GM18499 (cell line): ENCODE data around the gene CYP2E1.
"Not testable (repeated sequence)": the region's sequence is repeated elsewhere in the genome, so short reads cannot be mapped to it uniquely, and the experiment has no call there.

Experiments
- ATAC-seq: cut with Tn5 transposase; IDR thresholded peaks from one replicate; pipeline ENCODE4 v1.9.1; 2021; ENCODE audit warnings: moderate number of reproducible peaks; ENCODE audit not compliant: insufficient read depth, unreplicated experiment

Gene CYP2E1

GRCh38 chr10:133527771-133528271 is 658 bp downstream of the CYP2E1 start:
- ATAC-seq: no peak

DNA sequence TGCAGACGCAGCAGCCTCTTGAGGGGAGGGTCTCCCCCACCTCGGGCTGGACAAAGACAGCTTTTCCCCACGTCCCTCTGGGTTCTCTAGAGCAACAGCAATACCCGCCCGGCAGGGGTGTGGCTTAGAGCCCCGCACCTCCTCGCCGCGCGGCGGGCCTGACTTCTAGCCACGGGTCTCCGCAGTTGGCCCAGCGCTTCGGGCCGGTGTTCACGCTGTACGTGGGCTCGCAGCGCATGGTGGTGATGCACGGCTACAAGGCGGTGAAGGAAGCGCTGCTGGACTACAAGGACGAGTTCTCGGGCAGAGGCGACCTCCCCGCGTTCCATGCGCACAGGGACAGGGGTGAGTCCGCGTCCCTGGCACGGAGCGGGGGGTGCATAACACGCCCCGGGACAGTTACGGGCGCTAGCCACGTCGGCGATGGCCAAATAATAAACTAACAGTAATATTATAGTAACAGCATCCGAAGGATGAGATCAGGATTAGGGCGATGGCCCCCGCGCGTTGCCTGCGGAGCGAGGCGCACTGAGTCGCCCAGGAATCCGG is 1.2 kb downstream of the CYP2E1 start:
- ATAC-seq: no peak

DNA sequence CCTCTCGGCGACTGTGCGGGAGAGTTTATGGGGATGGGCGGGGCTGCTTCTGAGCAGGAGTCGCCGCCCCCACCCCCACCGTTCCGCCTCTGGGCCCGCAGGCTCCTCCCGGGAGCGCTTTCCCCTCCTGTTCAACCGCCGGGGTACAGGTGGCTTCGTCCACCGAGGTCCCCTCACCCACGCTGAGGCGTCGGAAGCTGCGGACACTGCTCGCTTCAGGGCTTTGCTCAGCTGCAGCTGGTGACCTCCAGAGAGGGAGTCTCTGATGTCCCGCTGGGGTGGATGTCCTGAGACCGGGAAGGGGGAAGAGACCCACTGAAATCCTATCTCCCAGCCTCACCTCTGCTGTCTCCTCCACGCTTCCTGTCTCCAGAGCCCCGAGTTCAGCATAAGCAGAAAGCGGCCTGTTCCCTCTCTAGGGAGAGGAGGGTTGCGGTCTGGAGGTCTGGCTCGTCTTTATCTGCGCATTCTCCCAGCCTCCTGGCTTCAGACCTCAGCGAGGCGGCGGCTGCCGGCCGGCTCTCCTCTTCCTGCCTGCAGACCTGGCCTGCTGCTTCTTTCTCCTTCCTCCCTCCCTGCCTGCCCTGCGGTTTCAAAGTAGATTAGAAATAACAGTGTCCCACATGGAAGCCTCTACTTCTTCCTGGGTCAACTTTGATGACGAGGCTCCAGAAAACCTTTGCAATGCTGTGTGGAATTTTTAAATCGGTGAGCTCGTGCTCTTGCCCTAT is 1.8 kb downstream of the CYP2E1 start:
- ATAC-seq: no peak

DNA sequence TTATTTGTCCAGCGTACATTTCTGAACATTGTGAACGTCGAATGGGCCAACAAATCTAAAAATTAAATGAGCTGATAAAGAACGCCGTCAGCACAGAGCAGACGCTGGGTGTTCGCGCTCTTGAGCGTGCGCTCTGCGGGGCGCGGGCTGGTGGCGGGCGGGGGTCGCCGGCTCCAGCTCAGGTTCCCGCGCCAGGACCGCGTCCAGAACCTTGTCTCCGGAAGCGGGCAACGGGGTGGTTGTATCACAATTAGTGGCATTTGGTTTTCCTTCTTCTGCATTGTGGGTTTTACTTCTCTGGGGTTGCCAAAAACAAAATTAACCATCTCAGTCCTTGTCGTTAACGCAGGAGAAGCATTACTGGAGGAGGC is 2.4 kb downstream of the CYP2E1 start:
- no peak for ATAC-seq

DNA sequence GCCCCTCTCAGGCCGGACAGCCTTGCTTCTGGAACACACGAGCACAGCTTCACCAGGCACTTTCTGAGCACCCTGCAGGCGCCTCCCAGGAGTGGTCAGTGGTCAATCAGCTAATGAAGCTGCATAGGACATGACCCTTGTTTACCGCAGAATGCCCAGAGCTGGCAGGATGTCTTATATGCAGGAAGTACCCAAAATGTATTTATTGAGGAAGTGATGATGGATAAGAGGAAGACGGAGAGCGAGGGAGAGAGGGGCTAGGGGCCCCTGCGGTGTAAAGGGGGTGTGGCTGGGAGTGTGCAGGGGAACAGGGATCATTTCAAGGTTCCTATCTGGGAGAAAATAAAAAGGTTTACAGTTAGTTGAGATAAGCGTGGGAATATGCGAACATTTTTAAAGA is 3.3 kb downstream of the CYP2E1 start:
- ATAC-seq: no peak

GRCh38 chr10:133532871-133533270 is 5.7 kb downstream of the CYP2E1 start:
- ATAC-seq: no peak

- no peak for ATAC-seq
Observed at GRCh38 chr10:133534417-133534816, 7.3 kb downstream of the CYP2E1 start.

DNA sequence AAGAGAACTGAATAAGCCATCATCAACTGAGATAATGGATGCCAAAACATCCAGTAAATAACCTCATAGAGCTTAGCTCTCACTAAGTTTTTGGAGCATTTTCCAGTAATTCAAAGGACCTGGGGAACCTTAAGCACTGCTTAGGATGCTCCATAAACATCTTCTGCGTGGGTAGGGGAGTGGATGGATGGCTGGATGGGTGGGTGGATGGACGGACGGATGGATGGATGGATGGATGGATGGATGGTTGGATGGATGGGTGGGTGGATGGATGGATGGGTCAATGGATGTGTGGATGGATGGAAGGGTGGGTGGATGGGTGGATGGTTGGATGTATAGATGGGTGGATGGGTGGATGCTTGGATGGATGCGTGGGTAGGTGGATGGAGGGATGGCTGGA is 9.0 kb downstream of the CYP2E1 start:
- no peak for ATAC-seq

DNA sequence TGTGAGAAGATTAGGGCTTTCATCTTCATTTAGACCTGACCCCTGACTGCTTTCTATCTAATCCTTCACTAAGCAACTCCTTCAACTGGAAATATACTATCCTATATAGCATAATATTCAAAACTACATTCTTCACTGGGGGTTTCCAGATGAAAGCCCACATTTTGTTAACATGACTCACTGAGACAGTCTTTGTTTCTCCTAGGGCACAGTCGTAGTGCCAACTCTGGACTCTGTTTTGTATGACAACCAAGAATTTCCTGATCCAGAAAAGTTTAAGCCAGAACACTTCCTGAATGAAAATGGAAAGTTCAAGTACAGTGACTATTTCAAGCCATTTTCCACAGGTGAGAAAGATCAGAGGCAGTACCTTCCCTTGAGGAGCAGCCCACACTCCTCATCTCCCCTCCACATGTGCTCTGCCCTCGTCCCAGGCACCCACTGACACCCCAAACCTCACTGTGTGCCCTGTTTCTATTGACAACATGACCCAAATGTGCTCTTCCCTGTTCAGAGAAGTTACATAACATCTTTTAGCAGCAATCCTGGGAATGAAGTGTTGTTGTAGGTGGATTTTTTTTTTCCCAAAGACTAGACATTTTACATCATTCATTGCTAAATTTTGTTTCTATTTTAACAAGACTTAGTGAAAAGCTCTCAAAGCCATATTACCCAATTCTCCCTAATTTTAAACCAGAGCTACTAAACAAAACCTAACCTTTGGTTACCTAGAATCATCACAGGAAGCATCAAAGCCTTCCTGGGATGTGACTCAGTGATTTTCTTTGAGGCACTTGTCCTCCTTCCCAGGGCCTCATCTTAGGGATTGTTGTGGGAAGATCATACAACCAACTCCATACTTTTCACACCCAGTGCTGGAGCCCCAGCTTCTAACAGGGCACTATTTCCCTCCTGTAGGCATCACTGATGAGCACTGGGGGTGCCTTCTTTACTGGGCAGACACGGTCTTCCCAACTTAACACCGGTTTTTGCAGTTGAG is 10.7 kb downstream of the CYP2E1 start:
- ATAC-seq: no peak

DNA sequence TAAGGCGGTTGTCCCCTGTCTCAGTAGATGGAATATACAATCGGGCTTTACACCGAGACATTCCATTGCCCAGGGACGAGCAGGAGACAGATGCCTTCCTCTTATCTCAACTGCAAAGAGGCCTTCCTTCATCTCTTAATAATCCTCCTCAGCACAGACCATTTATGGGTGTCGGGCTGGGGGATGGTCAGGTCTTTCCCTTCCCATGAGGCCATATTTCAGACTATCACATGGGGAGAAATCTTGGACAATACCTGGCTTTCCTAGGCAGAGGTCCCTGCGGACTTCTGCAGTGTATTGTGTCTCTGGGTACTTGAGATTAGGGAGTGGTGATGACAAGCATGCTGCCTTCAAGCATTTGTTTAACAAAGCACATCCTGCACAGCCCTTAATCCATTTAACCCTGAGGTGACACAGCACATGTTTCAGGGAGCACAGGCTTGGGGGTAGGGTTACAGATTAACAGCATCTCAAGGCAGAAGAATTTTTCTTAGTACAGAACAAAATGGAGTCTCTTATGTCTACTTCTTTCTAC is 14.3 kb downstream of the CYP2E1 start:
- not testable (repeated sequence) for ATAC-seq

GRCh38 chr10:133544506-133544905 is 17.3 kb downstream of the CYP2E1 start:
- no peak for ATAC-seq

GRCh38 chr10:133554600-133554999 is 27.4 kb downstream of the CYP2E1 start:
- ATAC-seq: no peak

GRCh38 chr10:133555521-133555920 is 28.4 kb downstream of the CYP2E1 start:
- ATAC-seq: no peak

DNA sequence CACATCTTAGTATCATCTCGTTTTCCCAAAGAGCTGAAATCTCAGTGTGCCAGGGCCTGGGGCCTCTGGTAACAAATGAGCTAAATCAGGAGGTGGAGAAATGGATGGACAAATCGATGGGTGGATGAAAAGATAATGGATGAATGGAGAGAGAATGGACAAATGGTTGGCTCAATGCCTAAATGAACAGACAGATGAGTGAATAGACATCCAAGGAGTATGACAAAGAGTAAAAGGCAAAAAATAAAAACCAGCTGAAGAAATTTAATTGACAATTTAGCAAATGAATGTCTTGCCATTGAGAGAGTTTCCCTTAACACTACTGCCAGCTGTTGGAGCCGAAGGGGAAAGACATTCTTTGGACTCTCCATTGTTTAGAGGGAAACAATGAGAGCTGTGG is 30.2 kb downstream of the CYP2E1 start:
- no peak for ATAC-seq

DNA sequence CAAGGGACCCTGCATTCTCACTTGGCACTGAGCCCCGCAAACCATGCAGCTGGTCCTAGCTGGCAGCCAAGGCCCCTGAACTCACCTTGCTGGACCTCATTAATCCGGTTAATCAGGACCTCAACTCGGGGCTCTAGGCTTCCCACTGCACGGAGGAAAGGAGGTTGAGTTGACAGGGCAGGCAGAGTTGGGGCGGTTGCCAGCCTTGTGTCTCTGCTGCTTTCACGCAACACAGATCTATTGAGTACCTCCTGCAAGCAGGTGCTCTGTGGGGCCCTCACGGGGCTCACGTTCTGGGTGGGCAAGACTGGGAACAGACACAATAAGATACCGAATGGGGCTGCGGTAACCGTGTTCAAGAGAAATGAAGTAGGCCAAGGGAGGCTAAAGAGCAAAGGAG is 32.1 kb downstream of the CYP2E1 start:
- no peak for ATAC-seq

GRCh38 chr10:133564816-133565215 is 37.7 kb downstream of the CYP2E1 start:
- no peak for ATAC-seq

DNA sequence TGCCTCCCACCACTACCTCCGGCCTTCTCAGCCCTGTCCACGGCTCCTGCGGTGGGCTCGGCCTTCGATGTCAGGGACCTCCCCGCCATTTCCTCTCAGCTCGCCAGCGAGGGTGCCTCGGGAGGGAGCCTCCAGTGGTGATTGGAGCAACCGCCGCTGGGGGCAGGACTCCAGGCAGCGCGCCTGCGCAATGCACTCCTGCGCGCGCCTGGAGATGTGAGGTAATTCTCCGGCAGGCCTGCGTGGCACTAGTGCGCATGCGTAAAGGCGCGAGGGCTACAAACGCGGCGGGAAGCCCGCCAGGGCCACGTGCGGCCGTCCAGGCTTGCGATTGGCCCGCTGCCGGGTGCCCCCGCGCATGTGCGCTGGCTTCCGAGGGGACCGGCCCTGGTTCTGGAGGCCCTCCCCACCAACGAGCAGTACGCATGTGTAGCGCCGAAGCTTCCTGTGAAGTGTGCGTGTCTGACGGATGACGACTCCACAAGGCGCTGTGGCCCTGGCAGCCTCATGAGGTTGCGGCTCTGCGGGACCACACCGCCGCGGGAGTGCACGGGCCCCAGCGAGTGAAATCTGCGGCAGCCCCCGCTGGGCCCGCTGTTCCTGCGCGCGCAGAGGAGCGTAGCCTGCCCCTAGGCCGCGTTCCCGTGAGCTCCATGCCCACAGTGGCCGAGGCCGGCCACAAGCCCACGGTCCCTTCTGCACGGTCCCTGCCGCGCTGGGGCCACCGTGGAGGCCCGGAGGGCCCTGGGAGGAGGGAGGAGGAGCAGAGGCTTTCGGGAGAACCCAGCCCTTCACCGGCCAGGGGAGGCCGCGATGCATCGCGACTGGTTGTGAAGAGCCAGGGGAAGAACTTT is 38.5 kb downstream of the CYP2E1 start, which contains the start of gene SYCE1:
Gene SYCE1, minus strand, starts transcription at position 143 of the 854 bp plus-strand sequence. Its CDS starts 54 bp downstream, at position 89.
- ATAC-seq: no peak

DNA sequence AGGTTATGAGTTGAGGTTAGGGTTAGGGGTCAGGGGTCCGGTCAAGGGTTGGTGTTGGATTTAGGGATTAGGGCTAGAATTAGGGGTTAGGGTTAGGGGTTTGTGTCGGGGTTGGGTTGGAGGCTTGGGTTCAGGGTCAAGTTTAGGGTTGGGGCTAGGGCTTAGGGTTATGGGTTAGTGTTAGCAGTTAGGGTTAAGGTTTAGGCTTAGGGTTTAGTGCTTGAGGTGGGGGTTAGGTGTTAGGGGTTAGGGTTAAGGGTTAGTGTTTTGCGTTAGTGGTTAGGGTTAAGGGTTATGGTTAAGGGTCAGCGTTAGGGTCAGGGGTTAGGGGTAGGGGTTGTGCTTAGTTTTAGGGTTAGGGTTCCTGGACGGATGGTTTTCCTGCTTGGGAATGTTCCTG is 40.0 kb downstream of the CYP2E1 start:
- no peak for ATAC-seq

- no peak for ATAC-seq
Observed at GRCh38 chr10:133567609-133568286, 40.6 kb downstream of the CYP2E1 start.
